GM21367 (cell line): ENCODE data around the gene GUCY2F.
A peak's percentile ranks its signal among the peaks of the same experiment; 100 is the strongest.

ENCODE experiments used
- ATAC-seq: cut with Tn5 transposase; IDR thresholded peaks from one replicate; pipeline ENCODE4 v1.9.1; 2021; ENCODE audit not compliant: unreplicated experiment

The GUCY2F gene

DNA sequence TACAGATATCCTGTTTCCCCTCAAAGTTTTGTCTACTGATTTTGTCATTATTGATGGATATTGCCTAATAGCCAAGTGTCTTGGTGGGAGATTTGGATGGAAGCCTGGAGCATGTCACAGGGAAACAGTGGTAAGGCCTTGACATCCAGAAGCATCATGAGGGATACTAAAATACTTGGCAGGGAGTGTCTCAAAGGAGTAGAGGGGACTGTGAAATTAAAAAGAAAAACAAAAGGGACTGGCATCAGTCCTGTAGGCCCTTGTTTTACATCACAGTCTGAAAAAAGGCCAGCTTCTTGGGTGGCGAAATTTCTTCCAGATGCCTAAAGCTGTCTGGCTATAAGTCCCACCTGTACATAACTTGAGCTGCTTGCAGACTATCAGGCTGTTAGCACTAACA is 83.8 kb downstream of the GUCY2F start:
- no peak for ATAC-seq

GRCh38 chrX:109393859-109394258 is 88.0 kb downstream of the GUCY2F start:
- peak; percentile 86 for ATAC-seq

GRCh38 chrX:109392895-109393294 is 89.0 kb downstream of the GUCY2F start:
- ATAC-seq: no peak

GRCh38 chrX:109390556-109390955 is 91.3 kb downstream of the GUCY2F start:
- no peak for ATAC-seq

DNA sequence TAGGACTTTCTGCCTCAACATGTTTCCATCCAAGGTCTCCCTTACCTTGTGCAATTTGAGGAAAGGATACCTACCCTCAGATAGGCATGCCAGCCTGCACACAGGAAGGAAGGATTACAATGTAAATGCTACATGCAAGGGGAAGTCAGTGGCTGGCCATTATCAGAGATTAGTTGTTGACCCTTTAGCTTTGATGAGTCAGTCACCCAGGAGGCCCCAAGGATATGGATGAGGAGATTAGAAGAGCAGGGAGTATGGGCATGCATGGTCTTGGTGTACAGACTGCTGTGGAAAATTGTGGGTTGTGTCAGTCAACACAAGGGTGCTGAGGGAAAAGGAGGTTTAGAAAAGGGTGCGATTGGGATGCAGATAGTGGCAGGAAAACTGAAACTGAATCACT is 92.0 kb downstream of the GUCY2F start:
- ATAC-seq: no peak

- peak; percentile 62 for ATAC-seq
These were observed 97.2 kb downstream of the GUCY2F start for GRCh38 chrX:109384699-109385098.

- ATAC-seq: no peak
These were observed 99.6 kb downstream of the GUCY2F start for GRCh38 chrX:109382332-109382731.

- ATAC-seq: no peak
These were observed 103.6 kb downstream of the GUCY2F start for GRCh38 chrX:109378281-109378680.

- ATAC-seq: no peak
These were observed 107.5 kb downstream of the GUCY2F start for GRCh38 chrX:109374262-109374960.

DNA sequence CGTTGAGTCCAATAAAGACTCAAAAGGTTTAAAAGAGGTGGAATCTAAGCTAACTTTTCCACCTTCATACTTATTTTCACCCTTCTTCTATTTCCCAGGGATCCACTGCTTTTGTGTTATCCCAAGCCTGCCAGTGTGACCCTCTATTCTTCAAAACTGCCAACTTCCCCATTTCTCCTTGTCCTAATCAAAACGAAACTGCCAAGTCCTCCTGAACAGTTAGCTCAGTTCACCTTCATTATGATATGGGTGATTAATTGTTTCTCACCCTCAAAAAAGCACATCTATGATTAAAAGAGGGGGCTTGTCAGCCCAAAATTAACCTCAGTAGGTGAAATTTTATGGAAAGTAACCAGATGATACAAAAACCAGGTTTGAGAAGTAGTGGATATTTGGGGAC is 108.4 kb downstream of the GUCY2F start:
- ATAC-seq: no peak

- ATAC-seq: no peak
These were observed 109.2 kb downstream of the GUCY2F start for GRCh38 chrX:109372716-109373115.

DNA sequence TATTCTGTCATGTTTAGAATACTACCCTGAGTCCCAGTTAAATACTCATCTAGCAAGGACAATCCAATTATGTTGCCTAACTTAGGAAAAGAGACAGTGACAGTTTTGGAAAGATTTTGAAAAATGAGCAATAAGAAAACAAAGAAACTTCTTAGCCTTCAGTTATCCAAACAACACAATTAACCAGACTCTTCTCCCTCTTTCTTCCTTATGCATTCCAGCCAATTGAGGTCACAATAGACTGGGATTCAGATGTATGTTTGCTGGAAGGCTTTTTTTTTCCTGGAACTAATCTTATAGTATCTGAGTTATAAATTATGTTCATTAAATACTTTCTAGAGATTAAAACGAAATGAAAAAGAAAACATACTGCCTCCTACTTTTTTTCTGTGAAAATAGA is 109.6 kb downstream of the GUCY2F start:
- no peak for ATAC-seq

- ATAC-seq: no peak
These were observed 119.8 kb downstream of the GUCY2F start for GRCh38 chrX:109362101-109362500.

DNA sequence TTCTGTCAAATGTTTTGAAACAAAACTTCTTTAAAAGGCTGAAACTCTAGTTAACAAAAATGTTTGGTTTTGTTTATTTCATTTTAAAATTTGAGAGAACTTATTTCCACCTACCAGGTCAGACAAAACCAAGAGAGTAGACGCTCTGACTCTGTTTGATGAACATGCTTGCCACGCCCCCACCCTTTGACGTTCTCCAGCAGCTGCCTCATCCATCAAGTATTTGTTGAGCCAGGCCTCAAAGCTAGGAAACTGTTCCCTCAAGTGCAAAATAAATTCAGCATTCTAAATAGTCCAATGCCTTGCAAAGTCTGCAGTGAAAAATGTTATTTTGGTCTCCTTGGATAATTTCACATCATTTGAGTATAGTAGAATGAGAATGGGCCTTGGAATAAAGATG is 121.6 kb downstream of the GUCY2F start:
- no peak for ATAC-seq

DNA sequence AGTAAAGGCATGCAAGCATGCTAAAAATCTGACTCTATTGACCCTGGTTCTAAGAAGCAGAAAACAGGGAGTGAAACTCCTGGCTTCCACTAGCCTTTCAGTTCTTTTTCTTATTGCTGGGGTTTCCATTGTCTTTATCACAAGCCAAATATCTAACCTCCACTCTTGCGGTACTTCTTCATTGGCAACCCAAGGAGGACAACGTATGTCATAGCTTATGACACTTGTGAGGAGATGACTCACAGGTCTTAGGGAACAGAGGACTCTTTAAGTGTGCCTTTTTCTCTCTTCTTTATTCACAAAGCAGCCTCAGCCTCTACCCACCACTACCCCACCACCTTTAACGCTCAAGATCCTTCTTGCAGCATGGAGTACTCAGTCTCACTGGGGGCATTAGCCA is 124.2 kb downstream of the GUCY2F start:
- no peak for ATAC-seq

DNA sequence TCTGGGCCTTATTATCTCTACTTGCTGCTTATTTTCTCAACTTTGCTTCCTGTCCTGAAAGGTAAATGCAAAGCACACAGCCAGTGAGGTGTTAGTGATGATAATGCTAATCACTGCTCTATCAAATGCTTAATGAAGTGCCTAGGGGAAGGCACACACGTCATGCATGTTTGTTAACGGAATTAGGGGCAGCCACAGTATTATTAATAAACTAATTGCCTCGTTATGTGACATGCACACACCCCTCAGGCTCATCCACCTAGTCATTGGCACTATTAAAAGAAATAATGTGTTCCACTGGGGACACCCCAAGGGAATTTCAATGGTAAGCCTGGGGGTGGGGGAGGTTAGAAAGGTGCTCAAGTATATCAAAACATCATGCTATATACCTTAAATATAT is 125.2 kb downstream of the GUCY2F start:
- no peak for ATAC-seq

- no peak for ATAC-seq
These were observed 129.8 kb downstream of the GUCY2F start for GRCh38 chrX:109352066-109352588.

GRCh38 chrX:109351557-109351956 is 130.3 kb downstream of the GUCY2F start:
- no peak for ATAC-seq

DNA sequence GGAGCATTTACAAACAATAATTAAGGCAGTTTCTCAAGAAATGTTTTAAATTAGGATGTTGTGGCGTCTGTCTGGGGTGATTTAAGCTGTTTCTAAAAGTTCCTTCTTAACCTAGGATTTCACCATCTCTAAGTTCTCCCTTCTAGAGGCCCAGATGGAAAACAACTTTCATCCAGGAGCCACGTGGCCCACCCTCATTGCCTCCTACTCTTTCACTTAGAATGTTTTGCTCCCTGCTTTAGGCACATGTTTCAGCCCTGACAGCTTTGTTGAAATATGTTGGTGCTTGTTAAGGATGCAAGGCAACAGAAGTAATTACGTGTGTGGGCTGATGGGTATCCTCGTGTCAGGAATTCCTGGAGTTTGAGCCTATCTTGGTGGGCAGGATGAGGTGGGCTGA is 131.3 kb downstream of the GUCY2F start:
- no peak for ATAC-seq

- no peak for ATAC-seq
These were observed 131.8 kb downstream of the GUCY2F start for GRCh38 chrX:109350051-109350450.

GRCh38 chrX:109347632-109348031 is 134.3 kb downstream of the GUCY2F start:
- ATAC-seq: no peak

DNA sequence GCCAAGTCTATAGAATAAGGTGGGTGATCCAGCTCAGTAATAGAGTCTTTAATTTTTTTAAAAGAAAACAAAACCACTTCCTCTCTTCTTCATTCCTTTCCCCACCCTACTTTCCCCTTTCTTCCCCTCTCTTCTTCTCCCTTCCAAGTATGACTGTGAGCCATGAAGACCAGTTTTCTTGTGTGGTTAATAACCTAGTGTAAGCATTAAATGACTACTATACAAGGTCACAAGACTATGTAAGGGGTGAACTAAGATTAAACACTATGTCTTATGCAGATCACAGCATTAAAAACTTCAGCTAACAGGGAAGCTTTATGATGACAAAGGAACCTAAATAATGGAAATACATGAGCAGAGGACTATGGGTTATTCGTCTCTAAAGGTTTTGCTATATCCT is 135.4 kb downstream of the GUCY2F start:
- no peak for ATAC-seq

DNA sequence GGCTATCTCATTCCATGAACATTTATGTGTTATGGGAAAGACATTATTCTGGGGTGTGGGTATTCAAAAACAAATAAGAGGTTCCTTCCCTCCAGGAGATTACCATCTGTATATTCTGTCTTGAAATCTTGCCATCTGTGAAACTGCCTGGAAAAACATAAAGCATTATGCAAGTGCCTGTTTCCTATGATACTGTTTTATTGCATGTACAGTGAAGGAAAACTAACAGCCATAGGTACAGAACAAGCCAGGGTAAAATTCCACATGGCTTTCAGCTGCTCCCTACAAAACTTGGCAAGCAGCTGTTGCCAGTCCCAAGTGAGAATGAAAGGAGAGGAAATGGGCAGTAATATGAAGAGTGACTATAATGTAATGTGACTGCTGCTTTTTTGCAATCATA is 136.0 kb downstream of the GUCY2F start:
- no peak for ATAC-seq
